ENCODE measurements around the gene RXRB. TPM values are rescaled to one million over a fixed set of nuclear protein-coding genes. Genes with fewer than 3 reads are reported as not detected.

Gene RXRB
- total and polyA plus RNA-seq, 8 donors, result 35.4 to 76.2 (median 61.9) TPM

GRCh38 chr6:33248643-33248931, 48.1 kb upstream of the RXRB start:
- ATAC-seq (peak; percentile 7), DNase-seq (no peak)
- Histone ChIP-seq H3K27ac (peak overlapping the region; percentile 91 to 92), H3K4me1 (peaks cover 11 to 31% of the 10 kb centered on the region in 2 donors), H3K36me3 (peaks cover 0 to 5% of the 10 kb centered on the region in 2 donors), H3K4me3 (peak overlapping the region; percentile 43 to 50), H3K27me3 (no peaks in the 10 kb centered on the region), H3K9me3 (no peaks in the 10 kb centered on the region)
- intact Hi-C loops (cut with DNase I), result loop anchor here in 1 of 2 donors (10.0 kb wide), 2 partner anchors 84 to 134 kb away; no protein-coding TSS in a partner anchor
- TF ChIP-seq CTCF (IDR thresholded peaks at IDR 0.05), result peak; percentile 8 to 25

- no peaks in the 10 kb centered on the region for H3K27me3 ChIP-seq
- no peaks in the 10 kb centered on the region for H3K9me3 ChIP-seq
- peak; percentile 83 to 93 (median 90) for DNase-seq
- H3K27ac ChIP-seq, result peak overlapping the region; percentile 91 to 92
- intact Hi-C loops (cut with DNase I), result loop anchor here in 1 of 2 donors (10.0 kb wide), 2 partner anchors 83 to 133 kb away; no protein-coding TSS in a partner anchor
- peak; percentile 86 to 95 for TF ChIP-seq CTCF (IDR thresholded peaks at IDR 0.05)
- peaks cover 0 to 5% of the 10 kb centered on the region in 2 donors for H3K36me3 ChIP-seq
- H3K4me3 ChIP-seq, result peak overlapping the region; percentile 43 to 50
- H3K4me1 ChIP-seq, result peaks cover 11 to 31% of the 10 kb centered on the region in 2 donors
- peak; percentile 89 for ATAC-seq
Observed at GRCh38 chr6:33247977-33248642, 47.6 kb upstream of the RXRB start.

GRCh38 chr6:33243476-33243875, 43.0 kb upstream of the RXRB start:
- intact Hi-C loops (cut with DNase I), result loop anchor here in 1 of 2 donors (10.0 kb wide), 2 partner anchors 79 to 129 kb away; no protein-coding TSS in a partner anchor

GRCh38 chr6:33241968-33242367, 41.5 kb upstream of the RXRB start:
- H3K36me3 ChIP-seq, result no peaks in the 10 kb centered on the region
- peaks cover 0 to 20% of the 10 kb centered on the region in 2 donors for H3K27me3 ChIP-seq
- no peaks in the 10 kb centered on the region for H3K4me1 ChIP-seq
- intact Hi-C loops (cut with DNase I), result loop anchor here in 1 of 2 donors (10.0 kb wide), 2 partner anchors 77 to 127 kb away; no protein-coding TSS in a partner anchor
- no peak overlapping the region for H3K4me3 ChIP-seq
- no peak for ATAC-seq
- no peaks in the 10 kb centered on the region for H3K9me3 ChIP-seq
- DNase-seq, result no peak
- no peak overlapping the region for H3K27ac ChIP-seq
- TF ChIP-seq CTCF (IDR thresholded peaks at IDR 0.05), result no peak

More at GRCh38 chr6:33243476-33243875, 43.0 kb upstream of the RXRB start:
- Histone ChIP-seq H3K27me3 (peaks cover 0 to 20% of the 10 kb centered on the region in 2 donors), H3K4me1 (peaks cover 3 to 7% of the 10 kb centered on the region in 2 donors), H3K9me3 (no peaks in the 10 kb centered on the region), H3K36me3 (no peaks in the 10 kb centered on the region), H3K4me3 (no peak overlapping the region), H3K27ac (no peak overlapping the region)
- DNase-seq, result no peak
- no peak for ATAC-seq
- no peak for TF ChIP-seq CTCF (IDR thresholded peaks at IDR 0.05)

GRCh38 chr6:33237741-33238140, 37.3 kb upstream of the RXRB start:
- H3K4me3 ChIP-seq, result no peak overlapping the region
- no peak for TF ChIP-seq CTCF (IDR thresholded peaks at IDR 0.05)
- no peaks in the 10 kb centered on the region for H3K9me3 ChIP-seq
- H3K36me3 ChIP-seq, result no peaks in the 10 kb centered on the region
- H3K4me1 ChIP-seq, result no peaks in the 10 kb centered on the region
- peaks cover 0 to 45% of the 10 kb centered on the region in 2 donors for H3K27me3 ChIP-seq
- DNase-seq (no peak), ATAC-seq (no peak)
- no peak overlapping the region for H3K27ac ChIP-seq
- intact Hi-C loops (cut with DNase I), result no loop called here

Measured in left lung (tissue), 10 donors.